CD14-positive monocyte (primary cell): ENCODE data around the gene BRK1. TPM values are rescaled to one million over a fixed set of nuclear protein-coding genes. Genes with fewer than 3 reads are reported as not detected.
"Not testable (repeated sequence)": the region's sequence is repeated elsewhere in the genome, so short reads cannot be mapped to it uniquely, and the experiment has no call there.

Experiments
- DNase-seq, 3 donors: peaks; one replicate each; pipeline ENCODE4 v3.0.0-alpha.2; 2011 to 2022
- H2AFZ ChIP-seq: 2 replicates; pipeline ENCODE4 v1.6.0; 2012; ENCODE audit warnings: mild to moderate bottlenecking, low read depth, low read length, inconsistent platforms; ENCODE audit not compliant: insufficient read depth, poor library complexity, severe bottlenecking
- H3K27ac ChIP-seq, 2 donors: 1 replicate in 1 of 2; 2 replicates in 1 of 2; pipeline ENCODE4 v1.5.1; 2012 to 2013; ENCODE audit warnings: low read length in 2 of 2, control low read depth in 1 of 2, inconsistent platforms in 1 of 2, low read depth in 1 of 2, mild to moderate bottlenecking in 1 of 2
- H3K27me3 ChIP-seq, 2 donors: one replicate each; pipeline versions ENCODE4 v1.6.0 to v1.6.1; 2011 to 2013; ENCODE audit warnings: low read length in 2 of 2; ENCODE audit not compliant: control insufficient read depth in 2 of 2, insufficient read depth in 2 of 2
- H3K36me3 ChIP-seq, 2 donors: replicated peaks in 1 of 2; 1 replicate in 1 of 2; 2 replicates in 1 of 2; pipeline versions ENCODE4 v1.5.1 to v1.6.1; 2012 to 2013; ENCODE audit warnings: low read length in 2 of 2, control low read depth in 1 of 2, inconsistent platforms in 1 of 2, mild to moderate bottlenecking in 1 of 2; ENCODE audit not compliant: insufficient read depth in 2 of 2, control insufficient read depth in 1 of 2
- H3K4me1 ChIP-seq, 2 donors: 1 replicate in 1 of 2; 2 replicates in 1 of 2; pipeline versions ENCODE4 v1.5.1 to v1.6.1; 2012 to 2013; ENCODE audit warnings: low read length in 2 of 2, control low read depth in 1 of 2, inconsistent platforms in 1 of 2, mild to moderate bottlenecking in 1 of 2, moderate library complexity in 1 of 2; ENCODE audit not compliant: insufficient read depth in 2 of 2, control insufficient read depth in 1 of 2
- H3K4me2 ChIP-seq: replicated peaks from 2 replicates; pipeline ENCODE3; 2012; ENCODE audit warnings: low read length, moderate library complexity, mild to moderate bottlenecking; ENCODE audit not compliant: poor library complexity, severe bottlenecking; ENCODE audit errors: extremely low read depth
- H3K4me3 ChIP-seq, 3 experiments: fragments of 200-600 bp in 1 of 3; sonication (generic) in 1 of 3; replicated peaks in 1 of 3; 1 replicate in 2 of 3; 2 replicates in 1 of 3; pipeline ENCODE4 v1.5.1; 2011 to 2013; ENCODE audit warnings: low read length in 3 of 3, mild to moderate bottlenecking in 3 of 3, control low read depth in 2 of 3, low read depth in 2 of 3, inconsistent platforms in 1 of 3, moderate library complexity in 1 of 3
- H3K79me2 ChIP-seq: 2 replicates; pipeline ENCODE4 v1.6.0; 2012; ENCODE audit warnings: mild to moderate bottlenecking, control low read depth, inconsistent platforms, low read length, moderate library complexity; ENCODE audit not compliant: insufficient read depth
- H3K9ac ChIP-seq: 2 replicates; pipeline ENCODE4 v1.6.0; 2017; ENCODE audit warnings: low read length, mild to moderate bottlenecking; ENCODE audit not compliant: insufficient read depth, poor library complexity, severe bottlenecking
- H3K9me3 ChIP-seq, 2 donors: replicated peaks in 1 of 2; 1 replicate in 1 of 2; 2 replicates in 1 of 2; pipeline versions ENCODE4 v1.5.1 to v1.6.1; 2012 to 2013; ENCODE audit warnings: low read length in 2 of 2, control low read depth in 1 of 2; ENCODE audit not compliant: control insufficient read depth in 1 of 2, insufficient read depth in 1 of 2
- H4K20me1 ChIP-seq: 2 replicates; pipeline ENCODE4 v1.6.0; 2012; ENCODE audit warnings: mild to moderate bottlenecking, low read length, control low read depth, moderate library complexity; ENCODE audit not compliant: insufficient read depth
- H3K27ac Mint-ChIP-seq, 7 donors: one replicate each; pipeline ENCODE4 v1.8.0; 2020; ENCODE audit warnings: mild to moderate bottlenecking in 7 of 7, mixed read lengths in 7 of 7, moderate library complexity in 6 of 7, inconsistent platforms in 2 of 7
- H3K27me3 Mint-ChIP-seq, 3 donors: one replicate each; pipeline ENCODE4 v1.8.0; 2021 to 2022; ENCODE audit warnings: low read depth in 3 of 3, mild to moderate bottlenecking in 3 of 3, mixed read lengths in 3 of 3, moderate library complexity in 3 of 3, inconsistent platforms in 1 of 3
- H3K36me3 Mint-ChIP-seq, 2 donors: one replicate each; pipeline ENCODE4 v1.8.0; 2020; ENCODE audit warnings: mixed read lengths in 2 of 2, inconsistent platforms in 1 of 2, mild to moderate bottlenecking in 1 of 2
- H3K4me1 Mint-ChIP-seq: one replicate; pipeline ENCODE4 v1.8.0; 2020; ENCODE audit warnings: mild to moderate bottlenecking, mixed read lengths
- H3K4me3 Mint-ChIP-seq, 2 donors: one replicate each; pipeline ENCODE4 v1.8.0; 2020; ENCODE audit warnings: mild to moderate bottlenecking in 2 of 2, mixed read lengths in 2 of 2, moderate library complexity in 1 of 2
- H3K9me3 Mint-ChIP-seq, 7 donors: one replicate each; pipeline ENCODE4 v1.8.0; 2020 to 2022; ENCODE audit warnings: mixed read lengths in 7 of 7, mild to moderate bottlenecking in 6 of 7, moderate library complexity in 6 of 7, inconsistent platforms in 2 of 7
- CTCF ChIP-seq: fragments of 200-600 bp; IDR thresholded peaks from one replicate; pipeline ENCODE4 v1.8.0; 2022; ENCODE audit warnings: antibody characterized with exemption, mild to moderate bottlenecking
- WGBS: methylation state at CpG from one replicate; pipeline ENCODE4 v1.1.5; 2013; ENCODE audit warnings: missing lambda C conversion rate; ENCODE audit not compliant: insufficient coverage; 5-methylcytosine and 5-hydroxymethylcytosine counted together
- intact Hi-C, 2 donors: fragments of 100-400 bp; cut with micrococcal nuclease; formaldehyde crosslinking; loops; one replicate each; pipeline versions ENCODE4 v1.15.0 to v1.15.1; 2023
- polyA plus RNA-seq, 3 donors: library from polyadenylated mRNA; depleted of rRNA in 1 of 3; unstranded in 2 of 3; stranded (reverse) in 1 of 3; fragments of 300-500 nt in 2 of 3; fragments of >200 nt in 1 of 3; fragmentation: Illumina TruSeq in 2 of 3; gene quantifications; 1 replicate in 2 of 3; 2 replicates in 1 of 3; pipeline ENCODE4 v1.2.3, GENCODE V29; 2012 to 2021

The BRK1 gene
- polyA plus RNA-seq, 3 donors = 144 to 318 (median 295) TPM

GRCh38 chr3:10122724-10123123 is 7.2 kb downstream of the BRK1 start:
- 100% methylated on average over 3 of the region's 4 CpGs for WGBS
- Histone ChIP-seq H3K27me3 (no peaks in the 10 kb centered on the region), H3K36me3 (peaks cover 52 to 78% of the 10 kb centered on the region in 2 donors), H3K9me3 (no peaks in the 10 kb centered on the region), H3K4me2 (no peak overlapping the region), H4K20me1 (peaks cover 70% of the 10 kb centered on the region), H3K9ac (no peak overlapping the region), H2AFZ (no peak overlapping the region), H3K4me1 (no peaks in the 10 kb centered on the region), H3K79me2 (peaks cover 64% of the 10 kb centered on the region), H3K27ac (peak overlapping the region in 1 of 2 donors; percentile 14), H3K4me3 (no peak overlapping the region)
- intact Hi-C loops = no loop called here
- Mint-ChIP-seq H3K27ac (peak overlapping the region in 2 of 7 donors; percentile 4 to 37), H3K9me3 (no peaks in the 10 kb centered on the region), H3K27me3 (peaks cover 0 to 1% (median 0%) of the 10 kb centered on the region in 3 donors), H3K4me1 (peaks cover 7% of the 10 kb centered on the region), H3K4me3 (no peak overlapping the region), H3K36me3 (peaks cover 58 to 85% of the 10 kb centered on the region in 2 donors)
- no peak for TF ChIP-seq CTCF
- no peak for DNase-seq

DNA sequence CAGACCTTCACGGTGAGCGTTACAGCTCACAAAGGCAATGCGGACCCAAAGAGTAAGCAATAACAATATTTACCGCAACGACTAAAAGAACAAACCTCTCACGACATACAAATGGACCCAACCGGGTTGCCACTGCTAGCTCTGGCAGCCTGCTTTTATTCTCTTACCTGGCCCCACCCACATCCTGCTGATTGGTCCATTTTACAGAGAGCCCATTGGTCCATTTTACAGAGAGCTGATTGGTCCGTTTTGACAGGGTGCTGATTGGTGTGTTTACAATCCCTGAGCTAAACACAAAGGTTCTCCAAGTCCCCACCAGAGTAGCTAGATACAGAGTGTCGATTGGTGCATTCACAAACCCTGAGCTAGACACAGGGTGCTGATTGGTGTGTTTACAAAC is 20.4 kb downstream of the BRK1 start:
- WGBS = 89% methylated on average over 7 of the region's 9 CpGs
- H3K4me3 ChIP-seq, intact Hi-C loops, DNase-seq, H3K36me3 ChIP-seq, H3K79me2 ChIP-seq, H3K4me2 ChIP-seq, H2AFZ ChIP-seq, H3K9ac ChIP-seq, H3K4me3 Mint-ChIP-seq, H3K4me1 Mint-ChIP-seq, H3K9me3 Mint-ChIP-seq, H3K27ac ChIP-seq, H3K27me3 Mint-ChIP-seq, H3K9me3 ChIP-seq, H3K27ac Mint-ChIP-seq, H4K20me1 ChIP-seq, H3K27me3 ChIP-seq, H3K36me3 Mint-ChIP-seq, H3K4me1 ChIP-seq: not testable (repeated sequence)
